WTC11 (cell line): ENCODE measurements around the gene MGAT5B. TPM values are rescaled to one million over a fixed set of nuclear protein-coding genes. Genes with fewer than 3 reads are reported as not detected.
A peak's percentile ranks its signal among the peaks of the same experiment; 100 is the strongest.

Experiments
- ATAC-seq: fragments of 200-7000 bp; cut with Tn5 transposase; 2 replicates; pipeline ENCODE4 v1.10.0; 2021; ENCODE audit warnings: mild to moderate bottlenecking, moderate library complexity
- CTCF ChIA-PET: fragments of 300-600 bp; sonication (Branson Sonifier 250); formaldehyde crosslinking; loops from one replicate; lab custom pipeline; 2021; ENCODE audit warnings: antibody characterized with exemption; lab: Charles Lee
- POLR2A ChIA-PET: fragments of 350-600 bp; sonication (Branson Sonifier 250); formaldehyde crosslinking; loops from one replicate; lab custom pipeline; 2021; ENCODE audit warnings: antibody characterized with exemption; lab: Charles Lee
- DNase-seq: peaks from one replicate; pipeline ENCODE4 v3.0.0; 2021; ENCODE audit warnings: low spot score
- H3K27ac Mint-ChIP-seq: 2 replicates; pipeline ENCODE4 v1.8.0; 2021; ENCODE audit warnings: mixed read lengths
- H3K27me3 Mint-ChIP-seq: 2 replicates; pipeline ENCODE4 v1.8.0; 2021; ENCODE audit warnings: low read depth, mild to moderate bottlenecking, moderate library complexity, mixed read lengths
- H3K36me3 Mint-ChIP-seq: 2 replicates; pipeline ENCODE4 v1.8.0; 2021; ENCODE audit warnings: mixed read lengths
- H3K4me1 Mint-ChIP-seq: 2 replicates; pipeline ENCODE4 v1.8.0; 2022; ENCODE audit warnings: mixed read lengths
- H3K4me3 Mint-ChIP-seq: 2 replicates; pipeline ENCODE4 v1.8.0; 2021; ENCODE audit warnings: mild to moderate bottlenecking, moderate library complexity, mixed read lengths
- H3K9me3 Mint-ChIP-seq: 2 replicates; pipeline ENCODE4 v1.8.0; 2021; ENCODE audit warnings: mixed read lengths
- CDX4 ChIP-seq: fragments of 250-450 bp; sonication (Bioruptor Pico); IDR thresholded peaks from 2 replicates; pipeline ENCODE4 v1.9.0; 2021; ENCODE audit warnings: moderate library complexity, mild to moderate bottlenecking, inconsistent platforms, borderline replicate concordance
- CREB1 ChIP-seq: sonication (generic); formaldehyde crosslinking; IDR thresholded peaks from 2 replicates; pipeline ENCODE4 v1.8.0; 2023; ENCODE audit warnings: mild to moderate bottlenecking, missing genetic modification reagents
- GABPB1 ChIP-seq: sonication (generic); formaldehyde crosslinking; IDR thresholded peaks from 2 replicates; pipeline ENCODE4 v1.8.1; 2023; ENCODE audit warnings: mild to moderate bottlenecking, missing genetic modification reagents
- JUN ChIP-seq: sonication (generic); formaldehyde crosslinking; IDR thresholded peaks from 2 replicates; pipeline ENCODE4 v1.8.0; 2023; ENCODE audit warnings: mild to moderate bottlenecking, missing genetic modification reagents
- MXD4 ChIP-seq: fragments of 250-450 bp; sonication (Bioruptor Pico); IDR thresholded peaks from 2 replicates; pipeline ENCODE4 v1.8.0; 2021; ENCODE audit warnings: mild to moderate bottlenecking, moderate library complexity, borderline replicate concordance
- MYBL2 ChIP-seq: sonication (generic); formaldehyde crosslinking; IDR thresholded peaks from 2 replicates; pipeline ENCODE4 v1.8.1; 2023; ENCODE audit warnings: mild to moderate bottlenecking, moderate library complexity, missing genetic modification reagents
- NFATC4 ChIP-seq: fragments of 250-450 bp; sonication (Bioruptor Pico); IDR thresholded peaks from 2 replicates; pipeline ENCODE4 v1.9.0; 2021; ENCODE audit warnings: mild to moderate bottlenecking
- NFE2L1 ChIP-seq: sonication (generic); formaldehyde crosslinking; IDR thresholded peaks from 2 replicates; pipeline ENCODE4 v1.8.1; 2023; ENCODE audit warnings: missing genetic modification reagents
- NR1H2 ChIP-seq: sonication (generic); formaldehyde crosslinking; IDR thresholded peaks from 2 replicates; pipeline ENCODE4 v1.9.0; 2021; ENCODE audit warnings: mild to moderate bottlenecking, moderate library complexity, missing genetic modification reagents
- OVOL2 ChIP-seq: fragments of 250-450 bp; sonication (Bioruptor Pico); IDR thresholded peaks from 2 replicates; pipeline ENCODE4 v1.9.0; 2021; ENCODE audit warnings: mild to moderate bottlenecking, borderline replicate concordance
- SMAD4 ChIP-seq: sonication (generic); formaldehyde crosslinking; IDR thresholded peaks from 2 replicates; pipeline ENCODE4 v1.8.0; 2022; ENCODE audit warnings: mild to moderate bottlenecking, missing genetic modification reagents
- TCF7 ChIP-seq: sonication (generic); formaldehyde crosslinking; IDR thresholded peaks from 2 replicates; pipeline ENCODE4 v1.8.0; 2022; ENCODE audit warnings: mild to moderate bottlenecking, low read depth, missing genetic modification reagents, moderate library complexity
- USF1 ChIP-seq: sonication (generic); formaldehyde crosslinking; IDR thresholded peaks from 2 replicates; pipeline ENCODE4 v1.8.0; 2022; ENCODE audit warnings: mild to moderate bottlenecking, missing genetic modification reagents
- USF2 ChIP-seq: sonication (generic); formaldehyde crosslinking; IDR thresholded peaks from 2 replicates; pipeline ENCODE4 v1.8.1; 2023; ENCODE audit warnings: mild to moderate bottlenecking, missing genetic modification reagents, moderate library complexity
- ZNF219 ChIP-seq: sonication (generic); formaldehyde crosslinking; IDR thresholded peaks from 2 replicates; pipeline ENCODE4 v1.8.0; 2023; ENCODE audit warnings: missing genetic modification reagents, mild to moderate bottlenecking, borderline replicate concordance
- ZNF232 ChIP-seq: sonication (generic); formaldehyde crosslinking; IDR thresholded peaks from 2 replicates; pipeline ENCODE4 v1.8.0; 2022; ENCODE audit warnings: mild to moderate bottlenecking, missing genetic modification reagents
- ZNF317 ChIP-seq: sonication (generic); formaldehyde crosslinking; IDR thresholded peaks from 2 replicates; pipeline ENCODE4 v1.8.1; 2023; ENCODE audit warnings: low read depth, mild to moderate bottlenecking, moderate library complexity, missing genetic modification reagents, borderline replicate concordance
- total RNA-seq: library from RNA; stranded (reverse); gene quantifications from 3 replicates; pipeline ENCODE4 v1.2.3, GENCODE V29; 2021
- TF ChIP-seq, protein P1 (sequence below): sonication (generic); formaldehyde crosslinking; IDR thresholded peaks from 2 replicates; pipeline ENCODE4 v1.8.0; 2023; ENCODE audit warnings: mild to moderate bottlenecking, missing genetic modification reagents
- TF ChIP-seq, protein P2 (sequence below): sonication (generic); formaldehyde crosslinking; IDR thresholded peaks from 2 replicates; pipeline ENCODE4 v1.8.1; 2022; ENCODE audit warnings: low read depth, mild to moderate bottlenecking, moderate library complexity, missing genetic modification reagents, borderline replicate concordance
- TF ChIP-seq, protein P3 (sequence below): sonication (generic); formaldehyde crosslinking; IDR thresholded peaks from 2 replicates; pipeline ENCODE4 v1.8.0; 2023; ENCODE audit warnings: missing genetic modification reagents

Gene MGAT5B
- total RNA-seq, 1 experiment from 2014 or later: 11.6 TPM

- TF ChIP-seq NFATC4 (CRISPR knock-in tag) (no peak), USF1 (CRISPR knock-in tag) (no peak), SMAD4 (no peak), USF2 (no peak), TCF7 (CRISPR knock-in tag) (no peak)
- TF ChIP-seq, protein P1, sequence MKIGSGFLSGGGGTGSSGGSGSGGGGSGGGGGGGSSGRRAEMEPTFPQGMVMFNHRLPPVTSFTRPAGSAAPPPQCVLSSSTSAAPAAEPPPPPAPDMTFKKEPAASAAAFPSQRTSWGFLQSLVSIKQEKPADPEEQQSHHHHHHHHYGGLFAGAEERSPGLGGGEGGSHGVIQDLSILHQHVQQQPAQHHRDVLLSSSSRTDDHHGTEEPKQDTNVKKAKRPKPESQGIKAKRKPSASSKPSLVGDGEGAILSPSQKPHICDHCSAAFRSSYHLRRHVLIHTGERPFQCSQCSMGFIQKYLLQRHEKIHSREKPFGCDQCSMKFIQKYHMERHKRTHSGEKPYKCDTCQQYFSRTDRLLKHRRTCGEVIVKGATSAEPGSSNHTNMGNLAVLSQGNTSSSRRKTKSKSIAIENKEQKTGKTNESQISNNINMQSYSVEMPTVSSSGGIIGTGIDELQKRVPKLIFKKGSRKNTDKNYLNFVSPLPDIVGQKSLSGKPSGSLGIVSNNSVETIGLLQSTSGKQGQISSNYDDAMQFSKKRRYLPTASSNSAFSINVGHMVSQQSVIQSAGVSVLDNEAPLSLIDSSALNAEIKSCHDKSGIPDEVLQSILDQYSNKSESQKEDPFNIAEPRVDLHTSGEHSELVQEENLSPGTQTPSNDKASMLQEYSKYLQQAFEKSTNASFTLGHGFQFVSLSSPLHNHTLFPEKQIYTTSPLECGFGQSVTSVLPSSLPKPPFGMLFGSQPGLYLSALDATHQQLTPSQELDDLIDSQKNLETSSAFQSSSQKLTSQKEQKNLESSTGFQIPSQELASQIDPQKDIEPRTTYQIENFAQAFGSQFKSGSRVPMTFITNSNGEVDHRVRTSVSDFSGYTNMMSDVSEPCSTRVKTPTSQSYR (CRISPR knock-in tag): no peak
- TF ChIP-seq, protein P2, sequence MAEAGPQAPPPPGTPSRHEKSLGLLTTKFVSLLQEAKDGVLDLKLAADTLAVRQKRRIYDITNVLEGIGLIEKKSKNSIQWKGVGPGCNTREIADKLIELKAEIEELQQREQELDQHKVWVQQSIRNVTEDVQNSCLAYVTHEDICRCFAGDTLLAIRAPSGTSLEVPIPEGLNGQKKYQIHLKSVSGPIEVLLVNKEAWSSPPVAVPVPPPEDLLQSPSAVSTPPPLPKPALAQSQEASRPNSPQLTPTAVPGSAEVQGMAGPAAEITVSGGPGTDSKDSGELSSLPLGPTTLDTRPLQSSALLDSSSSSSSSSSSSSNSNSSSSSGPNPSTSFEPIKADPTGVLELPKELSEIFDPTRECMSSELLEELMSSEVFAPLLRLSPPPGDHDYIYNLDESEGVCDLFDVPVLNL (CRISPR knock-in tag): no peak
Measured at GRCh38 chr17:76956846-76957540, 88.8 kb downstream of the MGAT5B start (continued).

DNA sequence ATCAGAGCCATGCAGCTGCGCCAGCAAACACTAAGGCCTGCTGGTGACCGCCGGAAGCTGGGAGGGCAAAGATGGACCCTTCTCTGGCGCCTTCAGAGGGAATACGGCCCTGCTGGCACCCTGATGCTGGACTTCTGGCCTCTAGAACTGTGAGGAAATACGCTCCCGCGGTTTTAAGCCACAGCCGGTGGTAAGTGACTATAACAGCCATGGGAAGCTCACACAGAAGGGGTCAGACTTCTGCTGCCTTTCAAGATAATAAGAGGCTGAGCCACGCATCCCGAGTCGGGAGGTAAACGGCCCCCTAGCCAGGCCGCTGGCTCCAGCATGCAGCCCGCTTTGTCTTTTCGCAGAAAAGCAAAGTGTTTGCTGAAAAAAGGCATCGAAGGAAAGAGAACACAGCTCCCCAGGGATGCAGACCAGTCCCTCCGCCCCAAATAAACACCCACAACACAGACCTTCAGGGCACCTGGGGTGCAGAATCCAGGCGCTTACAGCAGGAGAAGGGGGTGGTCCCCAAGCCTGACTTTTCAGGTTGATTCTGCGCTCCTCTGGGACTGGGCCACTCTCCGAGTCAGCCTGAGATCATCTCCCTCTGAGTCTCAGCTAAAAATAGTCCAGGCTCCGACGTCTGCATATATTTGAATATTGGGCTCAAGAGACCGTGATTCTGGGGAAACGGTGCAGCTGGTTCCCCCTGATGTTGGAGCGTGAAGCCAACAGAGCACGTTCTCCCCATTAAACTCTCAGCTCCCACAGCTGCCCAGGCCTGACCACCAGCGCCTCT lies 89.7 kb downstream of the MGAT5B start:
- no peak overlapping the region for H3K27ac Mint-ChIP-seq
- TF ChIP-seq CREB1 (CRISPR knock-in tag) (no peak), NR1H2 (CRISPR knock-in tag) (no peak), JUN (CRISPR knock-in tag) (no peak), MYBL2 (CRISPR knock-in tag) (no peak), MXD4 (no peak), ZNF232 (CRISPR knock-in tag) (no peak), ZNF219 (CRISPR knock-in tag) (no peak), NFE2L1 (CRISPR knock-in tag) (no peak), OVOL2 (CRISPR knock-in tag) (no peak), ZNF317 (CRISPR knock-in tag) (no peak), GABPB1 (CRISPR knock-in tag) (no peak), CDX4 (CRISPR knock-in tag) (no peak)
- TF ChIP-seq, protein P3, sequence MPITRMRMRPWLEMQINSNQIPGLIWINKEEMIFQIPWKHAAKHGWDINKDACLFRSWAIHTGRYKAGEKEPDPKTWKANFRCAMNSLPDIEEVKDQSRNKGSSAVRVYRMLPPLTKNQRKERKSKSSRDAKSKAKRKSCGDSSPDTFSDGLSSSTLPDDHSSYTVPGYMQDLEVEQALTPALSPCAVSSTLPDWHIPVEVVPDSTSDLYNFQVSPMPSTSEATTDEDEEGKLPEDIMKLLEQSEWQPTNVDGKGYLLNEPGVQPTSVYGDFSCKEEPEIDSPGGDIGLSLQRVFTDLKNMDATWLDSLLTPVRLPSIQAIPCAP: no peak
- peaks cover 3% of the 10 kb centered on the region; the same call in 1 of the 2 replicates for H3K36me3 Mint-ChIP-seq
- DNase-seq: no peak
- H3K4me1 Mint-ChIP-seq: peaks cover 22% of the 10 kb centered on the region
- peak; percentile 25; the same call in 1 of the 2 replicates for ATAC-seq
- H3K4me3 Mint-ChIP-seq: no peak overlapping the region
- ChIA-PET CTCF (interaction anchor here (0.7 to 1.8 kb wide), 6 partner anchors 11 to 309 kb away, joined by 3 to 5 read pairs (median 4); no protein-coding TSS in a partner anchor), POLR2A (interaction anchor here (1.5 kb wide), 1 partner anchor 11 kb away, joined by 7 read pairs; no protein-coding TSS in a partner anchor)
- no peaks in the 10 kb centered on the region for H3K27me3 Mint-ChIP-seq
- H3K9me3 Mint-ChIP-seq: no peaks in the 10 kb centered on the region
